ENCODE measurements around the gene NRGN.
"Not testable (repeated sequence)": the region's sequence is repeated elsewhere in the genome, so short reads cannot be mapped to it uniquely, and the experiment has no call there.

Gene NRGN

DNA sequence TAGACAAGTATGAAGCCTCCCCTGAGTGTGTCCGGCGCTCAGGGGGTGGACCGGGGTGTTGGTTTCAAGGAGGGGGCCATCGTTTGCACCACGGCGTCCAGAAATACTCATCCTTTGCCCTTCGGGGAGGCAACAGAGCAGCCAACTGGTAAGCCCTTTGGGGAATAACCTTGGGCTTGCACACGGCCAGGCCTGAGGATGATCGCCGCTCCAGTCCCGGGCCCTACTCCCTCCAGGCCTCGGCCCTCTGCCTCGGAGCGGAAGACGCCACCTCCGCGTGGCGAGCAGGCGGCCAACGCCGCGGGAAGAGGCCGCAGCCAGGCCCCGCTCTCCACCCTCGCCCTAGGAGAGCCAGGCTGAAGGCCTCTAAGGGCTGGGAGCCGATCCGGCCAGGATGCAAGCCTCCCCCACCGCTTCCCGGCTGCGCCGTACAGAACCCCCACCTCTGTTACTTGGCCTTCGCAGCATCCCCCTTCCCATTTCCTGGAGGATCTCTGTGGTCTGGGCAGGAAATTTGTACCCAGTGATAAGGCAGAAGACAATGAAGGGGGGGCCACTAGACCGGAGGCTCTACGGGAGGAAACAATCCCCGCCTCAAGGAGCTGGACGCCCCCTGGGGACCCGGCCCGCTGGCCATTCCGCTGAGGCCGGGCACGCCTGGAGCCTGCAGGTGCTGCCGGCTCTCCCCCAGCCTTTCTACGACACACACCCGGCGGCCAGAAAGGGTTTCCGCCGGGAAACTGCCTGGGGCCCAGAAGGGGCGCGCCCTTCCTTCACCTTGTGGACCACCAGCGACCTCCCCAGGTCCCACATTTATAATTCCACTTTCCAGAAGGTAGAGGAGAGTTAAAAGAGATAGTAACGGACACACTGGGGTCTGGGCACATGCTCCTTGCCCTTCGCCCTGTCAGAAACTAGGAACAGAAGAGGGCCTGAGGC, 19.8 kb downstream of the NRGN start:
- DNase-seq, result no peak

DNA sequence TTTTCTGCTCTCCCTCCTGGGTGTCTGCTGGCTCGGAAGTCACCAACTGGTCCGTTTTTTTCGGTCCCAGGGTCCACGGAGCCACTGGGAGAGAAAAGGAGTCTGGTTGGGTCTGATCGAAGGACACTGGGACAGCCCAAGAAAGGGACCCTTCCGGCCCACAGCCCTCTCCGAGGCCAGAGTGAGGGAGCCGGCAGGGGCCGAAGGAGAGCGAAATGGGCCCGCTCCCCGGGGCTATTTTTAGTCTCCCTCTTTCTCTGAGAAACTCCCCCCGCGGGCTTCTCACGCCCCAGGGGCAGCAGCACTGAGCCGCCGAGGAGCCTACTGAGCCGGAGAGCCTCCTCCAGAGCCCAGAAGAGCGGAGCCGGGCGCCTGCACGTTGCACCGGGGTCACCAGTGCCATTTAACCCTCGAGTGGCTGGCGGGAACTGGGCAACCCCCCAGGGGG, 20.5 kb downstream of the NRGN start:
- no peak for DNase-seq

DNA sequence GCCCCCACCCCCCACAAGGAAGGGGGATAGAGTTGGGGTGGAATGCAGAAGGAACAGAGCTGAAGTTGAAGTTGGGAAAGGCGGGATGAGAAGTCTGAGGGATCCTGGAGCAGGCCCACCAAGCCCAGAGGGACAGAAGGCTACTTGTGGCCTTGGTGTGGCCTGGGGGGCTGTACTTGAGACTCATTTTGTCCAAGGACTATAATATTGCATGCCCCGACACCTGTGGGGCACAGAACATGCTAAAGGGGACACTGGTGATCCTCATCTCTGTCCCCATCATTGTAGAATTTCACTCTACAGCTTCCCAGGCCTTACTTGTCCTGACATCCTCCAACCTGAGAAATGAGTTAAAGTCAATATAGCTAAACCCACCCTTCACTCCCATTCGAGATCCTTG, 21.1 kb downstream of the NRGN start:
- DNase-seq, result no peak

DNA sequence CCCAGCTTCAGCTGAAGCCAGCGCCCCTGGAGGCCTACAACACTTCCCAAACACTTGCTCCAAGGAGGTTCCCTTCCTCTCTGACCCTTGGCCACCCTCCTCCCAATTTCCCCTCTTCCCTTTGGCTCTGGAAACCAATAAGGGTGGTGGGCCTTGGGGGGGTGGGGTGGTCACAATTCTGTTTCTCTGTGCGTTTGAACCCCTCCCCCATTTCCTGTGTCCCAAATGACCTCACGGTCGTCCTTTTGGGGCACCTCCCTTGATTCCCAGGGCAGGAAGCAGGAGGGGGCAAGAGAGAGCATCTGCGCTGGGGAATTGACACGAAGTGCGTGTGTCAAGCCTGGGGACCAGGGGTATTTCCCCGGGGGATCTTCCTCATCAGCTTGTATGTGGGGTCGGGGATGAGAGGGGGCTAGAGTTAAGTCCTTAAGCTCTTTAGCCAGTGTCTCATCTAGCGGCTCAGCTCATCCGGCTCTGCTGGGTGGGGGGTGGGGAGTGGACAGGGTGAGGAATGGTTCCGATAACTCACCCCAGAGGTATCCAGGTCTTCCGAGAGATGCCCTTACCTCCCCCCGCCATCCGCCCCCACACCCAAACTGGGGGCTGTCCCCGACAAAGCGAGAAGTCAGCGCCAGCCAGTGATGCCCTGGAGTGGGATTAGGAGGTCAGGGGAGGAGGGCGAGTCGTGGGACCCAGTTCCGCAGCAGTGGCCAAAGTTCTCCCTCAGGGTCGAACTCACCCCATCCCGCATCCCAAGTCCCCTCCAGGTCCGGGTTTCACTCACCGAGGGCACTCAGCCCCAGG, 21.8 kb downstream of the NRGN start:
- DNase-seq, result no peak

DNA sequence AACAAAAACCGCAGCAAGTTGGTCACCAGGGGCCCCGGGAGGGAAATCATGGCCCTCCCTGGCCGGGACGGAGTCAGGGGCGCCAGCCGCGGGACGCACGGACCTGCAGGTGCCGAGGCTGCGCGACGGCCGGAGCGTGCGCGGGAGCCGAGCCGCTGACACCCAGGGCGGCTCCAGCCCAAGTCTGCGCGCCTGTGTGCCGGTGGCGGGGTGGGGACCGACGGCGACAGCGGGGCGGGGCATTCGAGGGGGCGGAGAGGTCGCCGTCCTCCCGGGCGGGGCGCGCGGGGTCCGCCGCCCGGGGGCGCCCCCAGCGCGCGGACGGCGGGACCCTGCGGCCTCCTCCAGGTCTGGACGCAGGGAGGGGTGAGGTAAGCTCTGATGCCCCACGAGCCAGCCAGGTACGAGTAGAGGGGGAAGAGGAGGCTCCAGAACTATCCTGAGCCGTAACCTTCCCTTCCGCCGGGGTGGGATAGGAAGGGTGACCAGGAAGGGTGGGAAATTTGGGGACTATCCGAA, 22.4 kb downstream of the NRGN start, which contains the start of gene ESAM:
Gene ESAM (minus strand): TSS at position 186 of the 519 bp plus-strand sequence. CDS start 136 bp downstream, at position 50.
- no peak for DNase-seq

DNA sequence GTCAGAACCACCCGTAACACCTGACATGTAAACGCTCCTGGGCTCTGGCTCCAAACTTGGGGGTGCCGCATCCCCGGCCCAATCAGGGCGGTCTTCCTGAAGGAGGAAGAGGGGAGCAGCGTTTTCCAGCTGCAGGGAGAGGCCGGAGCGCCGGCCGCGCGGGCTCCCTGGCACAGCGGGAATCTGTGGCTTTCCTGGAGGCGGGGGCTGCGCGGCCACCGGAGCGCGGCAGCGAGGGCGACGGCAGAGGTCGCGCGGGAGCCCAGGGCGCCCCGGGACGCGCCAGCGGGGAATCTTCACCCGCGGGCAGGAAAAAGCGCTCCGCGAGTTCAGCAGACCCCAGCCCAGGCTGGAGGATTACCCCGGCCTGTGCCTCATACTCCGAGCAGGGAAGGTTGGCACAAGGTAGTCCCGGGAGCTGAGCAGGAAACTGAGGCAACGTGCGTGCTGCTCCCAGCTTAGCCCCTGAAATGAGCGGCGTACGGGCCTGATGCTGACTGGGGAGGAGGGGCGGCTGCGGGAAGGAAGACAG, 22.9 kb downstream of the NRGN start:
- DNase-seq, result no peak

DNA sequence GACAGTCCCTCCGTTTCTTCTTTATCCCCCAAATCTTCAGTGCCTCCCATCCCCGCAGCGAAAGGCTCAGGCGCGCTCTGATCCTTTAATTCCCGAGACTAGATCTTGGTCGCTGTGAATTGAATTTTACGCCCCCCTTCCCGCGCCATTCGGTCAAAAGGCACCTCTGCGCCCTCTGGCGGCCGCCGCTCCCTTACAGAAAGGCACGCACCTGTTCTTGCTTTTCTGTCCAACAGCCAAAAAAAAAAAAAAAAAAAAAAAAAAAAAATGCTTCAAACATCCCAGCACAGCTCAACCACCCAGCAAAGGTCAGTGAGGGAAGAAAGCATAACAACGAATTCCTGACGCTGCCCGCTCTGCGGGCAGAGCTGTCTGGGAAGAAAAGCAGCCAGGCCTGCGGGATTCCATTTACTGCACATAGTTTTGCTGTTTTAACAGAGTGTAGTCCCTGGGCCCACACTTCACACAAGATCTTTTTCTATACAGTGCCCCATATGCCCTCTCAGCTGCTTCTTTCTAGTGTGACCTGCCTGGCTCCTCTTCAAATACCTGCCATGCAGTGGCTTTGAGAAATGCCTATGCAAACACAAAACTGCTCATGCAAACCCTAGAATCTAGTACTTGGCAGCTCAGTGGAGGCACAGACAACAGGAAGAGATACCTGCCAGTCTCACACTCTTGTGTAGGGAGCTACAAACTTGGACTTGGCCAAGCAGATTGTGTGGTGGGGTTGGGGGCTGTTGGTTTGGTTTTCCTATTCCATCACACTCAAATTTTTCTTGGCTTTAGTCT, 23.6 kb downstream of the NRGN start:
- peak; percentile 56 for DNase-seq

DNA sequence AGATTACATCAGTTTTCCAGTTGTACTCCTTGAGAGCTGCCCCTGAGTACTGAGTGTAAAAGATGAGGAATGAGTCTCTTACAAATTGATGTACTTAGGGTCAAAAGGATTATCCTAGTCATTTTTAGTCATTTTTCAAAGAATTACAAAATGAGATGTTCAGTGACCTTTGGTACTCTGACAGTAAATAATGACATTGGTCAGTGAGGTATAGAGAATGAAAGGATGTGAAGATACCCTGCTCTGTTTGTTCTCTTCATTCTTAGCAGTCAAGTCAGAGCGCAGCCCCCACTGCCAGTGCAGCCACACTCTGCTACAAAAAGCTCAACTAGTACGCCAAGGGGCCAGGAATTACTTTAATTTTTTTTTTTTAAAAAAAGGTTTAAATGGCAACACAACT, 26.4 kb downstream of the NRGN start:
- DNase-seq, result no peak

DNA sequence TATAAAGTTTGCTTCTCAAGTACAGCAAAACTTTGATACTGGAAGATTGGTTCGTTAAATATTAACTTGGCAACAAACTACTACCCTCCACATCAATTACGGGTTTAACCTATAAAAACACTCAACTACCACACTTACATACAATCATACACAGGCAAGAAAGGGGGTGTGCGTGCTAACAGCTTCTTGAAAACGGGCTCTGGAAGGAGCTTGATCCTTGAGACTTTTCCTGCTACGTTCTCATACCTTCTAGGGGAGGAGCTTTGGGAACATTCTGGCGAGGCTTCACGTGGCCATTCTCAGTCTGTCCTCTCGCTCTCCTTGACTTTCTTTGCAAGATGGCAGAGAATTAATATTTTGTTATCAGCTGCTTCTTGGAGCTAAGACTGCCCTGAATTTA, 29.2 kb downstream of the NRGN start:
- DNase-seq, result no peak

DNA sequence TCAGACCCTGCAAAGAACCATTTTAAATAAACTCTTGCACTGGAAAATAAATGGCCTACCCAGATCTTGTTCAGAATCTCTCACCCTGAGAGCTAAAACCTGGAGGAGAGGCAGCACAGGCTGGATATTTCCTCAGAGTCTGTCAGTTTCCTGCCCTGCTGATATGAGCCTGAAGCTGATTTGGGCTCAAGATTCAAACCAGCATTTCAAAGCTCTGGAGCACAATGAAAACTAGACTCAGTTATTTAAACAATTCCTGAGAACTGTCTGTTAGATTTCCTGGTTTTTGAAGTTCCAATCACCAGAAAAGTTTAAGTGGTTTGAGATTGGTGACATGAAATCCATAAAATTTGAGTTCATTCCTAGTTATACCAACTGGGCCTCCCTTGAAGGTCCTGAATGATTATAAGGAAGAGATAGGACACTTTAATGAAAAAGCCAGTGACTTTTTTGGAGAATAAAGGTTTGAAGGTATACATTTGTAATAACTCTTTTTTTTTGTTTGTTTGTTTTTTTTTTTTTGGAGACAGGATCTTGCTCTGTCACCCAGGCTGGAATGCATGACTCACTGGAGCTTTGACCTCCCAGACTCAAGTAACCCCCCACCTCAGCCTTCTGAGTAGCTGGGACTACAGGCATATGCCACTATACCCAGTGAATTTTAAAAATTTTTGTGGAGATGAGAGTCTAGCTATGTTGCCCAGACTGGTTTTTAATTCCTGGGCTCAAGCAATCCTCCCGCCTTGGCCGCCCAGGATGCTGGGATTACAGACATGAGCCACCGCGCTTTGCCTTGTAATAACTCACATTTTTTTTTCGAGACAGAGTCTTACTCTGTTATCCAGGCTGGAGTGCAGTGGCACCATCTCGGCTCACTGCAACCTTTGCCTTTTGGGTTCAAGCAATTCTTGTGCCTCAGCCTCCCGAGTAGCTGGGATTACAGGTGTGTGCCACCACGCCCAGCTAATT, 30.3 kb downstream of the NRGN start:
- DNase-seq, result no peak

DNA sequence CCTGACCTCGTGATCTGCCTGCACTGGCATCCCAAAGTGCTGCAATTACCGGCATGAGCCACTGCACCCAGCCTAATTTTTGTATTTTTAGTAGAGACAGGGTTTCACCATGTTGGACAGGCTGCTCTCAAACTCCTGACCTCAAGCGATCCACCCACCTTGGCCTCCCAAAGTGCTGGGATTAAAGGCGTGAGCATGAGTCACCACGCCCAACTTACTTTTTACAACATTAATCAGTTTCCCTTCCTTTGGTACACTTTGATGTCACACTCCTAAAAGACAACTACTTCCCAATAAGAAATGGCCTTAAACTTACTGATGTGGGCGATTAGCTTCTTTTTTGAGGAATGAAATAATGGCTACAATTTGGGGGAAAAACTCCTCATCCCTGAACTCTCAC, 31.2 kb downstream of the NRGN start:
- not testable (repeated sequence) for DNase-seq

DNA sequence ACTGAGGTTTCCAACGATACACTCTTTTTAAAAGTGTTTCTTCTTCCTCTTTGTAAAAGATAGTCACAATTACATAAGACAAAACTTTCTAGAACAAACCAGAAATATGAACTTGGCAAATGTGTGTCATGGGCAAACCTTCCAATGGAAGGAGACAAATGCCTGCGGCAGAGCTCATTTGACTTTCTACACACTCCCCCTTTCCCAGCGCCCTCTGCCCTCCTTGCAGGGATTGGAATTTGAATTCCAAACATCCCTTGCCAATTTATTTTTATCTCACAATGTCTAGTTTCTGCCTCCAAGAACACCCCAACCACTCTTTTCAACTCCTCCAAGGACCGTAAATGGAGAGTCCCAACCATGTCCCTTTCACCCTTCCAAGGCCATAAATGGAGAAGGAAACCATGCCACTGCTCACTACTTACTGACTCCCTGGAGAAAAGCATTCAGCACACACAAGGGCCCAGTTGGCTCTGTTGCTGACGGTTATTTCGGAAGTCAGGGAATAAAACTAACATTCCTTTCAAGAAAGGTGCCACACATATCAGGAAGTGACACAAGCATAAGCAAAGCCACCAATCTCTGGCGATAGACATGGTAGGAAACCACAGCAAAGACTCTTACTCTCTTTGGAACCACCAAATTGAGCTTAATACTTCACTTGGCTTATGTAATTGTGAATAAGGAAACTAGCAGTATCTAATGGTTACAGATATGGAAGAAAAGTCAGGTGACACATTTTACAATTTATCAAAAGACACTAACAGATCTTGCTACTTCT, 37.3 kb downstream of the NRGN start:
- DNase-seq, result no peak

DNA sequence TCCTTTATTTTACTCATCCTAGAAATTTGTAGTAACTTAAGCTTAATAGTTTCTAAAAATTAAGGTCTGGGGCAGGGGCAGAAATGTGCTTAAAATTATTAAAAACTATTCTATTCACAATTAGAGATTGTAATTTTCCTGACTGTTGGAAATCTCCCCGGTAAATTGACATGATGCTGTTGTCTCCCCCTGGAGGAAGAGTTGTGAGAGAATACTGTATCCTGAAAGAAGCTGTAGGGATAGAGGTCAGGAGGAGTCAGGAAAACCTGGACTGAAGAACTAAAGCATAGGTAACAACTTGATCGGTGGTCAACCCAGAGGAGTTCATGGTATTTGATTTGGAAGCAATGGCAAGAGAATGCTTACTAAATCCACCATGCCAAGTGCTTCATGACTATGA, 38.5 kb downstream of the NRGN start:
- DNase-seq, result no peak

DNA sequence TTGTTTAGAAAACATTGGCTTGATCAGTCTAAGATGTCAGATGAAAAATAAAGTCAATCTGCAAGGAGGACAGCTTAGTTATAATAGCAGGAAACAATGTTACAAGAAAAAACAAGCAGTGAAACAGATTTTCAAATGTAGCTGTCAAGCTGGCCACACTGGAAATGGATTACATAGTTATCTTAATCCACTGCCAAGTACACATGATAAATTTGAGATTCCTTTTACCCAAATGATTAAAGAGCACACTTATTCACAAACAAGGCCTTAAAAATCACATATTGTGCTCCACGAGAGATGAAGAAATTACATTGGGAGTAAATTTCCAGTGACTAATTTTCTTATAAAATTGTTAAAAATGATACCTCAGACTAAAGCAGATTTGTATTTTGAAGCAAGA, 39.8 kb downstream of the NRGN start:
- DNase-seq, result no peak

DNA sequence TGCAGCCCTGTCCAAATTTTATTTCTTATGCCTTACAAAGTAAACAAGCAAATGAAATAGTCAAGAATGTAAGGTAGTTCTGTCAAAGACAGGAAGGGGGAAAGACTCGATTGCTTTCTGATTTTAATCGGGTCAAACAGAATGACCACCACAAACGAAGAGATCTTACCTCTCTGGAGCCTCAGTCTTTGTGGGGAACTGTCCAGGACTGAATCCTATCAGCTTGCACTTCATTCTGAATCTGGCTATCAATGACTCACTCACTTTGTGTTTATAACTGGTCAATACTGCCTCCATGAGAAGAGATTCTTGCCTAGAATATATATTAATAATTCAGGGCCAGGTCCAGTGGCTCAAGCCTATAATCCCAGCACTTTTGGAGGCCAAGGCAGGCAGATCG, 43.3 kb downstream of the NRGN start:
- DNase-seq, result no peak

DNA sequence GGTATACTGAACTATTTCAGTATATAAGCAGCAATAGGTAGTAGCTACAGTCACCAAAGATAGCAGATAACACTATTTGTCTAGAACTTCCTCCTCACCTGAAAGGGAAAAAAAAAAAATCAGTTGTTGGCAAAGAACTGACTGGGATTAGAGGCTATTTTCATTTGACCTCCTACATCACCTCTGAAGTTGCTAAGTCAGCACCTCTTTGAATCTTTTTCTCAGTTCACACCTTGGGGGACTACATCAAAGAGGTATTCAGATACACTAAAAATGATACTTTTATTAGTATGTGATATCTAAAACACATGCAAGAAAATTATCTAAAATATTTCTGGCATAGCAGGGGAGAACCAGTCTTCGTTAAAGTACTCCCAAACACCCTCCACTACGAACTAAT, 44.3 kb downstream of the NRGN start:
- DNase-seq, result no peak

DNA sequence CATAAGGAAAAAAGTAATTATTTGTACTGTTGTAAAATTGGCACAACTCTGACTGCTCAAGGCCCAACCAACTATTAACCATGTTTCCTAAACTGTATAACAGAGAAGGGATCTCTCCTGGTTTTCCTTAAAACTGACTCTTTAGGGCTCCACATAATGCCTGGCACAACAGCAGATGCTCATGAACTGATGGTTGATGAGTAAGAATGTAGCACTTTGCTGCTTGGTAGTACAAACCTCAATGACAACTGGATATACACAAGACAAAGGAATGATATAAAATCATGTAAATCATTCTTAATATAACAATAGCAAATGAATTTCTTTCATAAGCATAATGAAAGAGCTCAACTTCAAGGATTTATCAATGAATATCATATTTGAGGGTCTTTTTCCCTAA, 48.8 kb downstream of the NRGN start:
- no peak for DNase-seq

DNA sequence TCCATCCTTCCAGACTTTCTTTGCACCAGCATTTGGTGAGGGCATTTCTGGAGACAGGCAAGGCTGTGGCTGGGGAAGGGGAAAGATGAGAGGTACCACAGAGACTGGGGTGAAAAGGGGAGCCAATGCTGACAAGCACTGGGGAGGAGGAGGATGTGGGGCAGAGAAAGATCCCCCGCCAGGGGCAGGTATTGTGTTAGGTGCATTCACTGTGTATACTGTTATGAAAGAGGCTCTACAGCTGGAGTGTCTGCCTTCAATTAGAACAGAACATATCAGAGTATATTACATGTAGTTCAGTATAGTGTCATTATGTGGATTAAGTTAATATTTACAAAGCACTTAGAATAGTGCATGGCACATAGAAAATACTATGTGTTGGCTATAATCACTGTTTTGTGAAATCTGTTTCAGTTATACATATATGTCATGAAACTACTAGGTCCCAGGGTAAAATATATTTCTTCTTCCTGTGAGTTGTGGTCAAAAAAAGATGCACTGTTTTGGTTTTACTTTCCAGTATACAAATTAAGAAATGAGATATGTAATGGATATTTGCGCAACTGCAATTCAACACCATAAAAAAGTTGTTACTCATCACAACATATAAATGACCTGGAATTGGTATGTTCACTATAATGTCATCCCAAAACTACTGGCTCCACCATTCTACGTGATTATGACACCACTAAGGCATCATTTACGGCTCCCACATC, 52.0 kb downstream of the NRGN start:
- no peak for DNase-seq

DNA sequence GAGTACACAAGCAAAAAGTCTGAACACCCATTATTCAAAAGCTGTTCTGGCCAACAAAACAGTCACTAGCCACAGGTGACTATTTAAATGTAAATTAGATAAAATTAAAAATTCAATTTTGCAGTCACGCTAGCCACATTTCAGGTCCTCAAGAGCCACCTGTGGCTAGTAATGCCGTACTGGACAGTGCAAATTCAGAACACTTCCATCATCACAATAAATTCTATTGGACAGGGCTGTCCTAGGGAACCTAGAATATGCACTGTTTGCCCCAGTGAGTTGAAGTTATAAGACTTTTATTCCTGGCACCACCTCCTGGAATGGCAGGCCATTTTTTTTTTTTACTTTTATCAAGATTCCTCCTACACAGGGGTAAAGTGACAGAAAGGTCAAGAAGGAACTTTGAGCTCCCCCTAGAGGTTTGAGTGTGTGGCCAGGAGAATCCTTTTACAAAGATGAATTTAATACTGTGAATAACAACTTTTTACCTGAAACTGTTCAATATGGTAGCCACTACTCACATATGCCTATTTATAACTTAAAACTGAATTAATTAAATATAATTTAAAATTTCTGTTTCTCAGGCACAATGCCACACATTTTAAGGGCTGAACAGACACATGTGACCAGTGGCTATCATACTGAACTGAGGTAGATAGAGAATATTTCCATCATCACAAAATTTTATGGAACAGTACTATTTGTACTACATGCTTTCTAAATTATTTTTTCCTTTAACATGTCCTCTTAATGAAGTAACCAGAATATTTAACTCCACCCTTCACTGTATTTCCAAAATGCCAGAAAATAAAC, 53.9 kb downstream of the NRGN start:
- peak; percentile 65 for DNase-seq
